Upper lobe of left lung (tissue), 4 donors: ENCODE results near the gene BCAS3.

ENCODE experiments used
- EP300 ChIP-seq, 4 donors: sonication (generic); formaldehyde crosslinking; IDR thresholded peaks; one replicate each; pipeline ENCODE4 v1.5.1; 2017; ENCODE audit warnings: antibody characterized with exemption in 4 of 4, control low read depth in 2 of 4
- POLR2A ChIP-seq, 4 donors: fragments of 450-650 bp; IDR thresholded peaks; one replicate each; pipeline ENCODE4 v1.5.1; 2016 to 2017; ENCODE audit warnings: antibody characterized with exemption in 4 of 4, mild to moderate bottlenecking in 2 of 4
- POLR2AphosphoS5 ChIP-seq, 2 donors: sonication (generic); formaldehyde crosslinking; IDR thresholded peaks; one replicate each; pipeline ENCODE4 v1.5.1; 2017; ENCODE audit warnings: antibody characterized with exemption in 2 of 2
- TF ChIP-seq, protein P1 (sequence below), 6 experiments: fragments of 450-650 bp in 4 of 6; fragments of 200-600 bp in 2 of 6; sonication (generic) in 2 of 6; IDR thresholded peaks; one replicate each; pipeline ENCODE4 v1.5.1; 2016 to 2019; ENCODE audit warnings: antibody characterized with exemption in 6 of 6

DNA sequence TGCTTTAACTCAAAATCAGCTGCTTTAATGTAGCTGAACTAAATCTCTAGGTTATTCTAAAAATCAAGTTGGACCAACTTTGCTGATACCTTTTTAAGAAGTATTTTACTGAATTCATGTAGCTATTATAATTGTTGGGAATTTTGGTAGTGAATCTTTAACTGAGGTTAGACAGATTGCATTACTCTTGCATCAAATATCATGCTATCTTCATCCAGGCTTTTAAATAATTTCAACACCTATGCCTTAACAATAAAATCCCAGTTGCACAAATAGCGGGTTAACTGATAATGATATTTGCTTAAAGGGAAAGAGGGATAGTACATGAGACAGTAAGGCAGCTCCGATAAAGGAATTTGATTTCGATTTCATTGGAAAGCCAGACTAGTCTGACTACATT lies 480.7 kb downstream of the BCAS3 start:
- TF ChIP-seq, protein P1, sequence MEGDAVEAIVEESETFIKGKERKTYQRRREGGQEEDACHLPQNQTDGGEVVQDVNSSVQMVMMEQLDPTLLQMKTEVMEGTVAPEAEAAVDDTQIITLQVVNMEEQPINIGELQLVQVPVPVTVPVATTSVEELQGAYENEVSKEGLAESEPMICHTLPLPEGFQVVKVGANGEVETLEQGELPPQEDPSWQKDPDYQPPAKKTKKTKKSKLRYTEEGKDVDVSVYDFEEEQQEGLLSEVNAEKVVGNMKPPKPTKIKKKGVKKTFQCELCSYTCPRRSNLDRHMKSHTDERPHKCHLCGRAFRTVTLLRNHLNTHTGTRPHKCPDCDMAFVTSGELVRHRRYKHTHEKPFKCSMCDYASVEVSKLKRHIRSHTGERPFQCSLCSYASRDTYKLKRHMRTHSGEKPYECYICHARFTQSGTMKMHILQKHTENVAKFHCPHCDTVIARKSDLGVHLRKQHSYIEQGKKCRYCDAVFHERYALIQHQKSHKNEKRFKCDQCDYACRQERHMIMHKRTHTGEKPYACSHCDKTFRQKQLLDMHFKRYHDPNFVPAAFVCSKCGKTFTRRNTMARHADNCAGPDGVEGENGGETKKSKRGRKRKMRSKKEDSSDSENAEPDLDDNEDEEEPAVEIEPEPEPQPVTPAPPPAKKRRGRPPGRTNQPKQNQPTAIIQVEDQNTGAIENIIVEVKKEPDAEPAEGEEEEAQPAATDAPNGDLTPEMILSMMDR (IDR thresholded peaks at IDR 0.05), result no peak
- TF ChIP-seq POLR2A (IDR thresholded peaks at IDR 0.05) (no peak), POLR2AphosphoS5 (IDR thresholded peaks at IDR 0.05) (no peak), EP300 (IDR thresholded peaks at IDR 0.05) (no peak)
